Activated T-cell treated with anti-CD3 and anti-CD28 coated beads, Interleukin-2, amount 50 U/mL, for 72 hours (primary cell): ENCODE results near the gene E2F1. TPM values are rescaled to one million over a fixed set of nuclear protein-coding genes. Genes with fewer than 3 reads are reported as not detected.
"Not testable (repeated sequence)": the region's sequence is repeated elsewhere in the genome, so short reads cannot be mapped to it uniquely, and the experiment has no call there.

Experiments
- ATAC-seq, 2 donors: fragments of 150-1000 bp; cut with Tn5 transposase; replicated peaks in 1 of 2; 2 replicates each; pipeline ENCODE4 v1.10.0; 2021; ENCODE audit warnings: moderate library complexity in 2 of 2, mild to moderate bottlenecking in 1 of 2
- DNase-seq, 2 donors: peaks; one replicate each; pipeline ENCODE4 v3.0.0; 2021 to 2022; ENCODE audit warnings: mixed read lengths in 1 of 2
- H3K27ac Mint-ChIP-seq: one replicate; pipeline ENCODE4 v1.8.0; 2022; ENCODE audit warnings: mild to moderate bottlenecking, moderate library complexity, mixed read lengths
- H3K27me3 Mint-ChIP-seq: one replicate; pipeline ENCODE4 v1.8.0; 2022; ENCODE audit warnings: low read depth, mixed read lengths
- H3K36me3 Mint-ChIP-seq, 2 donors: one replicate each; pipeline ENCODE4 v1.8.0; 2022; ENCODE audit warnings: mixed read lengths in 2 of 2, mild to moderate bottlenecking in 1 of 2; ENCODE audit not compliant: insufficient read depth in 2 of 2
- H3K4me1 Mint-ChIP-seq: one replicate; pipeline ENCODE4 v1.8.0; 2022; ENCODE audit warnings: low read depth, mixed read lengths
- H3K4me3 Mint-ChIP-seq, 2 donors: one replicate each; pipeline ENCODE4 v1.8.0; 2022; ENCODE audit warnings: mild to moderate bottlenecking in 2 of 2, mixed read lengths in 2 of 2, moderate library complexity in 2 of 2
- H3K9me3 Mint-ChIP-seq, 2 donors: one replicate each; pipeline ENCODE4 v1.8.0; 2022; ENCODE audit warnings: mixed read lengths in 2 of 2
- total RNA-seq, 2 donors: library from RNA; stranded (reverse); gene quantifications; one replicate each; pipeline ENCODE4 v1.2.3, GENCODE V29; 2022

The E2F1 gene
- total RNA-seq, 2 donors from 2014 or later: 64.5 to 81.5 TPM

- no peak for DNase-seq
- peaks cover 63% of the 10 kb centered on the region for H3K4me1 Mint-ChIP-seq
- peak overlapping the region; percentile 79 for H3K27ac Mint-ChIP-seq
- H3K9me3 Mint-ChIP-seq: no peaks in the 10 kb centered on the region
- peak overlapping the region in 1 of 2 donors; percentile 76 for H3K4me3 Mint-ChIP-seq
- no peaks in the 10 kb centered on the region for H3K36me3 Mint-ChIP-seq
- H3K27me3 Mint-ChIP-seq: no peaks in the 10 kb centered on the region
- no peak for ATAC-seq
Observed at GRCh38 chr20:33650753-33651561, 35.2 kb downstream of the E2F1 start.

- H3K4me1 Mint-ChIP-seq: peaks cover 63% of the 10 kb centered on the region
- H3K27me3 Mint-ChIP-seq: no peaks in the 10 kb centered on the region
- ATAC-seq (no peak), DNase-seq (no peak)
- no peak overlapping the region for H3K4me3 Mint-ChIP-seq
- H3K9me3 Mint-ChIP-seq: no peaks in the 10 kb centered on the region
- H3K27ac Mint-ChIP-seq: no peak overlapping the region
- H3K36me3 Mint-ChIP-seq: no peaks in the 10 kb centered on the region
Observed at GRCh38 chr20:33650111-33650752, 36.0 kb downstream of the E2F1 start.

GRCh38 chr20:33649201-33649681 is 36.9 kb downstream of the E2F1 start:
- Mint-ChIP-seq H3K4me1 (peaks cover 62% of the 10 kb centered on the region), H3K4me3 (no peak overlapping the region), H3K27ac (no peak overlapping the region), H3K27me3 (no peaks in the 10 kb centered on the region), H3K9me3 (no peaks in the 10 kb centered on the region), H3K36me3 (no peaks in the 10 kb centered on the region)
- no peak for ATAC-seq
- no peak for DNase-seq

GRCh38 chr20:33648396-33649004 is 37.7 kb downstream of the E2F1 start:
- Mint-ChIP-seq H3K27ac (no peak overlapping the region), H3K36me3 (no peaks in the 10 kb centered on the region), H3K4me3 (no peak overlapping the region), H3K4me1 (peaks cover 54% of the 10 kb centered on the region), H3K9me3 (no peaks in the 10 kb centered on the region), H3K27me3 (no peaks in the 10 kb centered on the region)
- no peak for ATAC-seq
- DNase-seq: no peak

GRCh38 chr20:33647603-33648395 is 38.4 kb downstream of the E2F1 start:
- Mint-ChIP-seq H3K4me3 (peak overlapping the region in 1 of 2 donors; percentile 19), H3K36me3 (no peaks in the 10 kb centered on the region), H3K9me3 (no peaks in the 10 kb centered on the region), H3K4me1 (peaks cover 47% of the 10 kb centered on the region), H3K27ac (no peak overlapping the region), H3K27me3 (no peaks in the 10 kb centered on the region)
- DNase-seq (no peak), ATAC-seq (no peak)

GRCh38 chr20:33646959-33647602 is 39.1 kb downstream of the E2F1 start:
- H3K4me1 Mint-ChIP-seq: peaks cover 40% of the 10 kb centered on the region
- not testable (repeated sequence) for ATAC-seq, H3K27ac Mint-ChIP-seq, DNase-seq, H3K27me3 Mint-ChIP-seq, H3K4me3 Mint-ChIP-seq, H3K36me3 Mint-ChIP-seq, H3K9me3 Mint-ChIP-seq

GRCh38 chr20:33646191-33646590 is 40.0 kb downstream of the E2F1 start:
- no peak for ATAC-seq
- H3K27ac Mint-ChIP-seq: no peak overlapping the region
- H3K4me3 Mint-ChIP-seq: no peak overlapping the region
- no peak for DNase-seq
- peaks cover 31% of the 10 kb centered on the region for H3K4me1 Mint-ChIP-seq
- H3K9me3 Mint-ChIP-seq: no peaks in the 10 kb centered on the region
- no peaks in the 10 kb centered on the region for H3K36me3 Mint-ChIP-seq
- no peaks in the 10 kb centered on the region for H3K27me3 Mint-ChIP-seq

- no peak for ATAC-seq
- H3K4me1 Mint-ChIP-seq: peaks cover 26% of the 10 kb centered on the region
- no peaks in the 10 kb centered on the region for H3K27me3 Mint-ChIP-seq
- DNase-seq: no peak
- no peaks in the 10 kb centered on the region for H3K9me3 Mint-ChIP-seq
- peaks cover 0 to 4% of the 10 kb centered on the region in 2 donors for H3K36me3 Mint-ChIP-seq
- H3K27ac Mint-ChIP-seq: no peak overlapping the region
- no peak overlapping the region for H3K4me3 Mint-ChIP-seq
Observed at GRCh38 chr20:33645396-33645795, 40.8 kb downstream of the E2F1 start.

GRCh38 chr20:33645072-33645358 is 41.2 kb downstream of the E2F1 start:
- H3K27me3 Mint-ChIP-seq: no peaks in the 10 kb centered on the region
- peaks cover 23% of the 10 kb centered on the region for H3K4me1 Mint-ChIP-seq
- DNase-seq: no peak
- peaks cover 0 to 6% of the 10 kb centered on the region in 2 donors for H3K36me3 Mint-ChIP-seq
- H3K27ac Mint-ChIP-seq: no peak overlapping the region
- H3K4me3 Mint-ChIP-seq: no peak overlapping the region
- H3K9me3 Mint-ChIP-seq: no peaks in the 10 kb centered on the region
- ATAC-seq: no peak

- Mint-ChIP-seq H3K36me3 (peaks cover 0 to 6% of the 10 kb centered on the region in 2 donors), H3K4me3 (no peak overlapping the region), H3K27me3 (no peaks in the 10 kb centered on the region), H3K27ac (no peak overlapping the region), H3K9me3 (no peaks in the 10 kb centered on the region), H3K4me1 (peaks cover 17% of the 10 kb centered on the region)
- DNase-seq (no peak), ATAC-seq (no peak)
Observed at GRCh38 chr20:33644313-33645071, 41.7 kb downstream of the E2F1 start.

- no peak overlapping the region for H3K4me3 Mint-ChIP-seq
- no peaks in the 10 kb centered on the region for H3K4me1 Mint-ChIP-seq
- DNase-seq: no peak
- no peak overlapping the region for H3K27ac Mint-ChIP-seq
- no peak for ATAC-seq
- no peaks in the 10 kb centered on the region for H3K27me3 Mint-ChIP-seq
- no peaks in the 10 kb centered on the region for H3K9me3 Mint-ChIP-seq
- peaks cover 0 to 10% of the 10 kb centered on the region in 2 donors for H3K36me3 Mint-ChIP-seq
Observed at GRCh38 chr20:33640287-33640686, 45.9 kb downstream of the E2F1 start.

- H3K9me3 Mint-ChIP-seq: no peaks in the 10 kb centered on the region
- no peaks in the 10 kb centered on the region for H3K27me3 Mint-ChIP-seq
- peaks cover 0 to 10% of the 10 kb centered on the region in 2 donors for H3K36me3 Mint-ChIP-seq
- H3K4me3 Mint-ChIP-seq: no peak overlapping the region
- peaks cover 8% of the 10 kb centered on the region for H3K4me1 Mint-ChIP-seq
- DNase-seq (no peak), ATAC-seq (no peak)
- no peak overlapping the region for H3K27ac Mint-ChIP-seq
Observed at GRCh38 chr20:33636776-33637175, 49.4 kb downstream of the E2F1 start.
